K562 (cell line): ENCODE data around the gene ARHGAP12. TPM values are rescaled to one million over a fixed set of nuclear protein-coding genes. Genes with fewer than 3 reads are reported as not detected.

Experiments used
- BDP1 ChIP-seq: IDR thresholded peaks from 3 replicates; pipeline ENCODE4 v1.6.1; 2011; ENCODE audit not compliant: insufficient read length, insufficient read depth
- FOXJ3 ChIP-seq: sonication (generic); formaldehyde crosslinking; IDR thresholded peaks from 2 replicates; pipeline ENCODE4 v1.4.0; 2020; ENCODE audit warnings: mild to moderate bottlenecking, missing genetic modification reagents
- HMBOX1 ChIP-seq: sonication (generic); IDR thresholded peaks from 2 replicates; pipeline ENCODE4 v1.6.1; 2016
- MAX ChIP-seq: sonication (generic); formaldehyde crosslinking; IDR thresholded peaks from 2 replicates; pipeline ENCODE4 v1.9.0; 2022; ENCODE audit warnings: mild to moderate bottlenecking, missing genetic modification reagents
- NR4A1 ChIP-seq, 2 experiments: fragments of 250-450 bp in 1 of 2; fragments of 450-650 bp in 1 of 2; sonication (Bioruptor Pico) in 1 of 2; IDR thresholded peaks; 2 replicates each; pipeline versions ENCODE4 v1.4.0 to v1.6.1; 2016 to 2020; ENCODE audit warnings: mild to moderate bottlenecking in 2 of 2, missing compliant biosample characterization in 1 of 2, missing genetic modification characterization in 1 of 2, moderate library complexity in 1 of 2
- POLR2AphosphoS5 ChIP-seq: IDR thresholded peaks from 2 replicates; pipeline ENCODE4 v1.6.1; 2011; ENCODE audit warnings: mild to moderate bottlenecking, low read depth, low read length, moderate library complexity; ENCODE audit not compliant: control insufficient read depth, insufficient read depth
- POLR2H ChIP-seq: IDR thresholded peaks from 2 replicates; pipeline ENCODE4 v1.6.1; 2016; ENCODE audit warnings: missing genetic modification characterization, low read depth, mild to moderate bottlenecking, control low read depth, missing compliant biosample characterization, moderate library complexity
- RFX1 ChIP-seq: fragments of 450-650 bp; IDR thresholded peaks from 2 replicates; pipeline ENCODE4 v1.6.1; 2016; ENCODE audit warnings: mild to moderate bottlenecking, moderate library complexity
- SETDB1 ChIP-seq: IDR thresholded peaks from one replicate; pipeline ENCODE4 v1.6.1; 2012; ENCODE audit warnings: low read length, control low read depth, inconsistent platforms
- SMAD1 ChIP-seq: fragments of 150-350 bp; IDR thresholded peaks from 2 replicates; pipeline ENCODE4 v1.6.1; 2014; ENCODE audit warnings: low read length, low read depth; ENCODE audit not compliant: partially characterized antibody
- STAG1 ChIP-seq: sonication (generic); formaldehyde crosslinking; IDR thresholded peaks from 2 replicates; pipeline ENCODE4 v1.5.0; 2020; ENCODE audit warnings: missing genetic modification reagents, borderline replicate concordance
- TSC22D4 ChIP-seq: fragments of 450-650 bp; IDR thresholded peaks from 2 replicates; pipeline ENCODE4 v1.6.1; 2016; ENCODE audit warnings: missing genetic modification characterization, missing biosample characterization, control low read depth
- ZBTB11 ChIP-seq, 3 experiments: fragments of 200-800 bp in 1 of 3; fragments of 250-450 bp in 1 of 3; fragments of 450-650 bp in 1 of 3; sonication (Bioruptor Pico) in 1 of 3; sonication (Bioruptor generic) in 1 of 3; formaldehyde crosslinking in 1 of 3; IDR thresholded peaks; 2 replicates each; pipeline versions ENCODE4 v1.6.1 to v1.8.0; 2016 to 2022; ENCODE audit warnings: mild to moderate bottlenecking in 2 of 3, missing genetic modification characterization in 2 of 3, missing compliant biosample characterization in 1 of 3, moderate library complexity in 1 of 3
- ZNF436 ChIP-seq: fragments of 250-450, 450-650 bp; sonication (Bioruptor Pico); formaldehyde crosslinking; IDR thresholded peaks from 2 replicates; pipeline ENCODE4 v1.7.0; 2020; ENCODE audit warnings: mild to moderate bottlenecking
- polyA plus RNA-seq, 8 experiments: library from polyadenylated mRNA; depleted of rRNA in 4 of 8; stranded (reverse) in 5 of 8; unstranded in 3 of 8; fragments of >200 nt; fragmentation: Nextera tagmentation in 2 of 8; fragmentation: Illumina TruSeq in 1 of 8; extraction: Ambion mirVana in 2 of 8; extraction: Trizol in 1 of 8; gene quantifications; 2 replicates each; pipeline versions ENCODE4 v1.2.1 to v1.2.3, GENCODE V29; 2011 to 2014; ENCODE audit warnings: inconsistent platforms in 1 of 8, missing spikeins in 1 of 8
- total RNA-seq, 7 experiments: library from RNA; depleted of rRNA in 6 of 7; stranded (reverse); fragments of >200 nt in 6 of 7; fragmentation: Illumina TruSeq in 2 of 7; extraction: Trizol in 2 of 7; gene quantifications; 2 replicates each; pipeline versions ENCODE4 v1.2.1 to v1.2.3, GENCODE V29; 2011 to 2021; ENCODE audit warnings: low replicate concordance in 1 of 7
- TF ChIP-seq, protein P1 (sequence below): fragments of 450-650 bp; formaldehyde crosslinking; IDR thresholded peaks from 2 replicates; pipeline ENCODE4 v1.4.0; 2022; ENCODE audit warnings: missing genetic modification characterization
- TF ChIP-seq, protein P2 (sequence below): fragments of 250-450 bp; sonication (Bioruptor Pico); IDR thresholded peaks from 2 replicates; pipeline ENCODE4 v1.4.0; 2020; ENCODE audit warnings: mild to moderate bottlenecking, moderate library complexity, borderline replicate concordance

ARHGAP12 gene
- total and polyA plus RNA-seq, 9 of the 15 experiments (the other 6 are each of a cell fraction or from before 2014, with no cell fraction given), result 4.4 to 18.7 (median 10.1) TPM

DNA sequence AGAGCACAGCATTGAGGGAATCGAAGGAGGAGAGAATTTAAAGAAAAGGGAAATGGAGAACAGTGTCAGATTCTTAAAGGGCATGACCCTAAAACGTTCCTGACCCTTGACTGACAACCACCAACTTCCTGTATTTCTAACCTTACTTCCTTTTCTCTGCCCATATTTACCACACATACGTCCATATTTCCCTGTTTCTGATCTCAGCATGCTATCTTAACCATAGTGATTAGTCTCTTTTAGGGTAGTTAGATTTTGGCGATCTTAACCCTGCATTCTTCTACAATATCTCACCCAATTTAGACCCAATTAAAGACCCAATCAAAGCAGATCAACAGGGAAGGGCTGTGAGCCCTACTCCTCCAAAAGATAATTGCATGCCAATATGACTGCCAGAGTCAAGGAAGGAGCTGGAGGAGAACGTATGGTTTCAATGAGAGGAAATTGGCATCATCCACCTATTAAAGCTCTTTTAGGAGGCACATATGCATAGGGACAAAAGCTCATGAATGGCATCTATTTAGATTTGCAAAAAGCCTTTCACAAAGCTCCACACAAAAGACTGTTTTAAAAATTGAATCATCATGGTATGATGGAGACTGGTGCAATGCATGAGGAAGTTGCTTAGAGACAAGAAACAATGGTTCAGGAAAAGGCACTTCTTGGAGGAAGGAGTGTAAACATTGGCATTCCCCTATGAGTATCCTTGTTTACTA, 49.0 kb upstream of the ARHGAP12 start (continued):
- TF ChIP-seq NR4A1 (CRISPR knock-in tag; IDR thresholded peaks at IDR 0.05), result no peak
- 0 out of 2 replicates have a peak, but pooled peaks have one; percentile 21 for TF ChIP-seq NR4A1 (tag; IDR thresholded peaks at IDR 0.05)
- no peak for TF ChIP-seq BDP1
- no peak for TF ChIP-seq POLR2AphosphoS5
- no peak for TF ChIP-seq ZNF436 (CRISPR knock-in tag)
- no peak for TF ChIP-seq STAG1 (CRISPR knock-in tag)
- no peak for TF ChIP-seq POLR2H (tag)
- TF ChIP-seq, protein P1, sequence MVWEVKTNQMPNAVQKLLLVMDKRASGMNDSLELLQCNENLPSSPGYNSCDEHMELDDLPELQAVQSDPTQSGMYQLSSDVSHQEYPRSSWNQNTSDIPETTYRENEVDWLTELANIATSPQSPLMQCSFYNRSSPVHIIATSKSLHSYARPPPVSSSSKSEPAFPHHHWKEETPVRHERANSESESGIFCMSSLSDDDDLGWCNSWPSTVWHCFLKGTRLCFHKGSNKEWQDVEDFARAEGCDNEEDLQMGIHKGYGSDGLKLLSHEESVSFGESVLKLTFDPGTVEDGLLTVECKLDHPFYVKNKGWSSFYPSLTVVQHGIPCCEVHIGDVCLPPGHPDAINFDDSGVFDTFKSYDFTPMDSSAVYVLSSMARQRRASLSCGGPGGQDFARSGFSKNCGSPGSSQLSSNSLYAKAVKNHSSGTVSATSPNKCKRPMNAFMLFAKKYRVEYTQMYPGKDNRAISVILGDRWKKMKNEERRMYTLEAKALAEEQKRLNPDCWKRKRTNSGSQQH (CRISPR knock-in tag), result no peak
- TF ChIP-seq SETDB1, result no peak
- TF ChIP-seq ZBTB11 (CRISPR knock-in tag; IDR thresholded peaks at IDR 0.05), result 0 out of 6 replicates have a peak, but pooled peaks of 1 of the 3 experiments have one; percentile 42
- no peak for TF ChIP-seq FOXJ3 (CRISPR knock-in tag)
- peak; percentile 62 for TF ChIP-seq RFX1
- TF ChIP-seq HMBOX1, result peak; percentile 60
- TF ChIP-seq, protein P2, sequence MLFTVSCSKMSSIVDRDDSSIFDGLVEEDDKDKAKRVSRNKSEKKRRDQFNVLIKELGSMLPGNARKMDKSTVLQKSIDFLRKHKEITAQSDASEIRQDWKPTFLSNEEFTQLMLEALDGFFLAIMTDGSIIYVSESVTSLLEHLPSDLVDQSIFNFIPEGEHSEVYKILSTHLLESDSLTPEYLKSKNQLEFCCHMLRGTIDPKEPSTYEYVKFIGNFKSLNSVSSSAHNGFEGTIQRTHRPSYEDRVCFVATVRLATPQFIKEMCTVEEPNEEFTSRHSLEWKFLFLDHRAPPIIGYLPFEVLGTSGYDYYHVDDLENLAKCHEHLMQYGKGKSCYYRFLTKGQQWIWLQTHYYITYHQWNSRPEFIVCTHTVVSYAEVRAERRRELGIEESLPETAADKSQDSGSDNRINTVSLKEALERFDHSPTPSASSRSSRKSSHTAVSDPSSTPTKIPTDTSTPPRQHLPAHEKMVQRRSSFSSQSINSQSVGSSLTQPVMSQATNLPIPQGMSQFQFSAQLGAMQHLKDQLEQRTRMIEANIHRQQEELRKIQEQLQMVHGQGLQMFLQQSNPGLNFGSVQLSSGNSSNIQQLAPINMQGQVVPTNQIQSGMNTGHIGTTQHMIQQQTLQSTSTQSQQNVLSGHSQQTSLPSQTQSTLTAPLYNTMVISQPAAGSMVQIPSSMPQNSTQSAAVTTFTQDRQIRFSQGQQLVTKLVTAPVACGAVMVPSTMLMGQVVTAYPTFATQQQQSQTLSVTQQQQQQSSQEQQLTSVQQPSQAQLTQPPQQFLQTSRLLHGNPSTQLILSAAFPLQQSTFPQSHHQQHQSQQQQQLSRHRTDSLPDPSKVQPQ (CRISPR knock-in tag), result no peak
- no peak for TF ChIP-seq SMAD1
- TF ChIP-seq MAX (CRISPR knock-in tag), result no peak
- TF ChIP-seq TSC22D4 (tag), result no peak
